GM21447 (cell line): ENCODE results near the gene PPP2R3B.
A peak's percentile ranks its signal among the peaks of the same experiment; 100 is the strongest.
"Not testable (repeated sequence)": the region's sequence is repeated elsewhere in the genome, so short reads cannot be mapped to it uniquely, and the experiment has no call there.

Experiments used
- ATAC-seq: cut with Tn5 transposase; IDR thresholded peaks from one replicate; pipeline ENCODE4 v1.9.1; 2021; ENCODE audit not compliant: unreplicated experiment

PPP2R3B gene

DNA sequence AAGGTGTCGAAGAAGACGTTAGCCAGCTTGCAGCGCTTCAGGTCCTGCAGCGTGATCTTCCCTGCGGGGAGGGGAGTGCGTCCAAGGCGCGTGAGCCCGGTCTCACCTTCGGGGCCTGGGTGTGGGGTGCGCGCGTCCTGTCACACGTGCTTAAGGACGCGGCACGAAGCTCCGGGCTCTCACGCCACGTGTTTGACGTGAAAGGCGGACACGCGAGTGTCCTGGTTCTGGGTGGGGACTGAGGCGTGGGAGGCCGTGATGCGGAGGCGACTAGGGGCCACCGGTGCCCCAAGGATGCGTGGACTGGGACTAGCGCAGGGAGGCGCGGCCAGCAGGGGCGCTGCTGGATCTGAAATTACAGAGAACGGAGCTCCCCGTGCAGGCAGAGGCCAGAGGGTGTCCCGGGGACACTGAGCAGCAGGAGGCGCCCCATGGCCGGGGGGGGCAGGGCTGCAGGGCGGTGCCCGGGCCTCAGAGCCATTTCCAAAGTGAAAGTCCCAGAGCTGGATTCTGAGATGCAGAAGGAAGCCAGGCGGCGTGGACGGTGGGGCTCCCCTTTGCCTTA lies 47.8 kb downstream of the PPP2R3B start:
- no peak for ATAC-seq

- ATAC-seq = no peak
These were observed 48.3 kb downstream of the PPP2R3B start for GRCh38 chrX:338281-338835.

- ATAC-seq = no peak
These were observed 49.3 kb downstream of the PPP2R3B start for GRCh38 chrX:337331-337831.

- ATAC-seq = no peak
These were observed 50.5 kb downstream of the PPP2R3B start for GRCh38 chrX:336227-336626.

DNA sequence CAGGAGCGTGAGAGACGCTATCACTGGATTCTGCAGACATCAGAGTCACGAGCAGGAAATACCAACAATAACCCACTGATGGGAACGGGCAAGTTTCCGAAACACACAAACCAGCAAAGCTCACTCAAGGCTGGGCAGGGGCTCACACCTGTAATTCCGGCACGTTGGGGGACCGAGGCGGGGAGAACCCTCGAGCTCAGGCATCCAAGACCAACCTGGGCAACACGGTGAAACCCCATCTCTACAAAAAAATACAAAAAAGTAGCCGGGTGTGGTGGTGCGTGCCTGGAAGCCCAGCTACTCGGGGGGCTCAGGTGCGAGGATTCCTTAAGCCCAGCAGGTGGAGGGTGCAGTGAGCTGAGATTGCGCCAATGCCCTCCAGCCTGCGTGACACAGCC lies 51.0 kb downstream of the PPP2R3B start:
- ATAC-seq = no peak

- no peak for ATAC-seq
These were observed 51.5 kb downstream of the PPP2R3B start for GRCh38 chrX:334971-335757.

DNA sequence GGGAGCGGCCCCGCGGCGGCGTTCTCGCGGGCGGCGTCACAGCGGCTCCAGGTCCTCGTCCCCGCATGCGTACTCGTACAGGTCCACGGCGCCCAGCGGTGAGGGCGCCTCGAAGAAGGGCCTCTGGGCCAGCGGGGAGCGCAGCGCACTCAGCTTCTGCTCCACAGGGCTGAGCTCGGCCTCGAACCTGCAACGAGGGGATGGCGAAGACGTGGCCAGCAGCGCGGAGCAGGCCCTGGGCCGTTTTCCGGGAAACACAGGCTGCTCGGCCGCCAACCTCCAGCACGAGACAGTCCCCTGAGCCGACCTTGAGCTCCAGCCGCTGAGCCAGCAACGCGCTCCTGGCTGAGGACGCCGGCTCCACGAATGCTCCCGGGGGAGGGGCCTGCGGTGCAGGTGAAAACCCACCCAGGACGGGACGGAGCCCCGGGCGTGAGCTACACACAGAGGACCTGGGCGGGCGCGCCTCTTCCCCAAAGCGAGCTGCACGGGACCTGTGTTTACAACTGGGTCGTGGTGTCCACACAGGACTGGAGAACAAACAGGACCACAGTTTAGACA lies 52.3 kb downstream of the PPP2R3B start:
- no peak for ATAC-seq

- ATAC-seq = no peak
These were observed 52.9 kb downstream of the PPP2R3B start for GRCh38 chrX:333611-334311.

GRCh38 chrX:332916-333610 lies 53.6 kb downstream of the PPP2R3B start:
- no peak for ATAC-seq

DNA sequence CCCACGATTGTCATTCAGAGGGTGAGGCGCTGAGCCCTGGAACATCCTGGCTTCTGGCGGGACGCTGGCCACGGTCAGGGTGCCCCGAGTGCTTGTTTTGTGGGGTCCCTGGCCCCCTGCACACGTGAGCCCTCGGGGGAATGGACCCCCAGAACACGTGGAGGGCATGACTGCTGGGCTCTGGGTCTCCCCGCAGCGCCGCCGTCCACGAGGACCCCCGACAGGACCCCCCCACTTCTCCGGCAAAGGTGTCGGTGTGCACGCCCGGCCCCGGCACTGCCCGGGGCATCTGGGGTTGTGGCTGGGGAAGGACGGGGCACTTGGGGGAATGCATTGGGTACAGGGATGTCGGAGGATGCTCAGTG lies 54.2 kb downstream of the PPP2R3B start:
- ATAC-seq = no peak

DNA sequence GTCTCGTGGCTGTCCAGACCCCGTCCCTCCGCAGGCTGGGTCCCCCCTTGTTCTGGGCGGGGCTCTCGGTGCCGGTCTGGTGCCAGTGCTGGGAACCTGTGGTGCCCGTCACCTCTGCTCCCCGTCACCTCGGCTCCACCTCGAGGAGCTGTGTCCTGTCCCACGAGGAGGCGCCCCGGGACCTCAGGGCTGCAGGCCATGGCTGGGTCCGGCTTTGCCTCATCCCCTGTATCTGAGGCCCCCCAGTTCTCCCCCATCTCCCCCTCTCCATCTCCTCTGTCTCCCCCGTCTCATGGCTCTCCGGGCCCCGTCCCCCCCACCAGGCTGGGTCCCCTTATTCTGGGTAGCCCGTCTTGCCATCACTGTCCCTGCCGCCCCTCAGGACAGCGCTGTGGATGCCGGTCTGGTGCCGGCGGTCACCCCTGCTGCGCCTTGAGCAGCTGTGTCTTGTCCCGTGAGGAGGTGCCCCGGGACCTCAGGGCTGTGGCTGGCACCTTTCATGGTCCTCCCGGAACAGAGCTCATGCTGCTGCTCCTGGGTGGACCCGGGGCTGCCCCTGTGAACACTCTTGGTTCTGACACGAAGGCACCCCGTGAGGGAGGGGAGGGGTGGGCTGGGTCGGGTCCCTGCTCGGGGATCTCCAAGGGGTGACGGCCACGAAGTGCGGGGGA lies 54.7 kb downstream of the PPP2R3B start:
- ATAC-seq = no peak

GRCh38 chrX:331151-331824 lies 55.4 kb downstream of the PPP2R3B start:
- ATAC-seq = no peak

- ATAC-seq = no peak
These were observed 56.0 kb downstream of the PPP2R3B start for GRCh38 chrX:330726-331150.

GRCh38 chrX:330141-330725 lies 56.5 kb downstream of the PPP2R3B start:
- not testable (repeated sequence) for ATAC-seq

DNA sequence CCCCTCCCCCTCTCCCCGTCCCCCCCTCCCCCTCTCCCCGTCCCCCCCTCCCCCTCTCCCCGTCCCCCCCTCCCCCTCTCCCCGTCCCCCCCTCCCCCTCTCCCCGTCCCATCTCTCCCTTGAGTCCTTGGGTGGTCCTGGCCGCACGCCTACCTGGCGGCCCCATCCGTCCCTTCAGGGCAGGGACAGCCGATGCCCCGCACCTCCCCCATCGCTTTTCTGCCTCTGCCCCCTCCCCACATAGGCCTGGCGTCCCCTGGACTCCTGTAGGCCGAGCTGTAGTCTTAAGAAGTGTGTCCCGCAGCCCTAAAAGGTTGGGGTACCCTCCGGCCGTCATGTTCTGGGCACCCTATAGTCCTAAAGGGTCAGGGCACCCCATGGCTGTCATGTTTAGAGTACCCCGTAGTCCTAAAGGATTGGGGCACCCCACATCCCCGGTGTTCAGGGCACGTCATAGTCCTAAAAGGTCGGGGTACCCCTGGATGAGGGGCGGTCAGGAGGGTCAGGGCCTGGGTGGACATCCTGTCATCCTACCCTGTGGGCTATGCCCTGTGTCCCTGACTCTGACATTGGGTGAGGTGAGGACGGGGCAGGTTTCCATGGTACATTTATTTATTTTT lies 57.3 kb downstream of the PPP2R3B start:
- ATAC-seq = no peak

- no peak for ATAC-seq
These were observed 59.0 kb downstream of the PPP2R3B start for GRCh38 chrX:327660-328126.

GRCh38 chrX:324664-325063 lies 62.0 kb downstream of the PPP2R3B start:
- not testable (repeated sequence) for ATAC-seq

DNA sequence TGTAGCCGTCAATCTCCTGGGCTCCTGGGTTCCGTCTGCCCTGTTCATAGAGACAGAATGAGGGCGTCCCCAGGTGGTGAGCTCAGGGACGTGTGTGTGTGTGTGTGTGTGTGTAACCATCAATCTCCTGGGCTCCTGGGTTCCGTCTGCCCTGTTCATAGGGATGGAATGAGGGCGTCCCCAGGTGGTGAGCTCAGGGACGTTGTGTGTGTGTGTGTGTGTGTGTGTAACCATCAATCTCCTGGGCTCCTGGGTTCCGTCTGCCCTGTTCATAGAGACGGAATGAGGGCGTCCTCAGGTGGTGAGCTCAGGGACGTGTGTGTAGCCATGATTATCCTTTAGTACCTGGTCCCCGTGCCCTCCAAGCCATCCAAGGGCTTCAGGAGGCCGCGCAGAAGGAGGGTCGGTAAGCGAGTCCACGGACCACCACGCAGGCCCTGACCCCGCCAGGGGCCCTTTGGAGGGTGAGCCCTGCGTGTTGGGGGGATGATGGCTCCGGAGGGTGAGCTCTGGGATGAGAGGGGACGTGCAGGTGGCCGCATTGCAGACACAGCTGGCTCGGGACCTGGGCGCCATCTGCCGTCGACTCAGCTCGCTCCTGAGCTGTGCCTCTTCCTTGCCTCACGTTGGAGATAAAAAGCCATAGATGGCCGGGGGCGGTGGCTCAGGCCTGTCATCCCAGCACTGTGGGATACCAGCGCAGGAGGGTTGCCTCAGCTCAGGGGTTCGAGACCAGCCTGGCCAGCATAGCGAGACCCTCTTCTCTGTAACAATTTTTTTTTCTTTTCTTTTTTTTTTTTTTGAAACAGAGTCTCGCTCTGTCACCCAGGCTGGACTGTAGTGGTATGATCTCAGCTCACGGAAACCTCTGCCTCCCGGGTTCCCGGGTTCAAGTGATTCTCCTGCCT lies 62.7 kb downstream of the PPP2R3B start:
- ATAC-seq = peak; percentile 63
